GM23338 (cell line): ENCODE results near the gene GAB2.

Experiments used
- CTCF ChIP-seq, 2 experiments: fragments of 200-600 bp in 1 of 2; sonication (generic) in 1 of 2; conservative IDR thresholded peaks; 2 replicates each; pipeline versions ENCODE4 v1.5.1 to v1.6.1; 2016 to 2017; ENCODE audit warnings: antibody characterized with exemption in 2 of 2, low read depth in 2 of 2, mild to moderate bottlenecking in 2 of 2, moderate library complexity in 1 of 2
- EZH2phosphoT487 ChIP-seq: fragments of 200-600 bp; sonication (generic); IDR thresholded peaks from one replicate; pipeline ENCODE4 v1.8.1; 2018; ENCODE audit warnings: antibody characterized with exemption; ENCODE audit not compliant: unreplicated experiment
- POLR2AphosphoS5 ChIP-seq: IDR thresholded peaks from 2 replicates; pipeline ENCODE4 v1.6.1; 2016; ENCODE audit warnings: antibody characterized with exemption, low read depth
- ZNF331 ChIP-seq: fragments of 250-450 bp; sonication (Bioruptor Pico); IDR thresholded peaks from 2 replicates; pipeline ENCODE4 v1.5.0; 2020; ENCODE audit warnings: low read depth, mild to moderate bottlenecking, moderate library complexity

GRCh38 chr11:78377625-78378418 is 39.8 kb downstream of the GAB2 start:
- TF ChIP-seq POLR2AphosphoS5 (no peak), CTCF (conservative IDR thresholded peaks at IDR 0.05; ENCODE audit: low read depth in 2 of 2) (no peak), EZH2phosphoT487 (no peak), ZNF331 (CRISPR knock-in tag) (no peak)
